ENCODE data around the gene CT47B1. TPM values are rescaled to one million over a fixed set of nuclear protein-coding genes. Genes with fewer than 3 reads are reported as not detected.
"Not testable (repeated sequence)": the region's sequence is repeated elsewhere in the genome, so short reads cannot be mapped to it uniquely, and the experiment has no call there.

The CT47B1 gene
- total RNA-seq = not detected

GRCh38 chrX:120875766-120876165 lies at the start of gene CT47B1:
CT47B1 (minus strand) TSS chrX:120875866; CDS start chrX:120875670, 196 bp downstream.
- H3K27ac ChIP-seq; H3K4me1 ChIP-seq; H3K27me3 ChIP-seq; H3K9me3 ChIP-seq; H3K4me3 ChIP-seq; DNase-seq (ENCODE audit: low spot score); H3K36me3 ChIP-seq: not testable (repeated sequence)

GRCh38 chrX:120874678-120875557 lies 748 bp downstream of the CT47B1 start:
- no peaks in the 10 kb centered on the region for H3K36me3 ChIP-seq

GRCh38 chrX:120857240-120857639 lies 18.4 kb downstream of the CT47B1 start:
- TF ChIP-seq CTCF (IDR thresholded peaks at IDR 0.05) = no peak

More at GRCh38 chrX:120874678-120875557, 748 bp downstream of the CT47B1 start:
- no peaks in the 10 kb centered on the region for H3K27me3 ChIP-seq
- TF ChIP-seq CTCF (IDR thresholded peaks at IDR 0.05) = no peak
- H3K4me1 ChIP-seq = no peaks in the 10 kb centered on the region
- H3K4me3 ChIP-seq = no peak overlapping the region
- no peak overlapping the region for H3K27ac ChIP-seq
- H3K9me3 ChIP-seq = no peaks in the 10 kb centered on the region
- no peak for DNase-seq (ENCODE audit: low spot score)

GRCh38 chrX:120840827-120841226 lies 34.8 kb downstream of the CT47B1 start:
- H3K27ac ChIP-seq = no peak overlapping the region
- no peak overlapping the region for H3K4me3 ChIP-seq
- no peak for TF ChIP-seq CTCF (IDR thresholded peaks at IDR 0.05)
- no peaks in the 10 kb centered on the region for H3K4me1 ChIP-seq
- H3K9me3 ChIP-seq = no peaks in the 10 kb centered on the region
- DNase-seq (ENCODE audit: low spot score) = no peak
- H3K27me3 ChIP-seq = no peaks in the 10 kb centered on the region
- H3K36me3 ChIP-seq = no peaks in the 10 kb centered on the region

More at GRCh38 chrX:120857240-120857639, 18.4 kb downstream of the CT47B1 start:
- H3K27me3 ChIP-seq = no peaks in the 10 kb centered on the region
- H3K4me1 ChIP-seq = no peaks in the 10 kb centered on the region
- DNase-seq (ENCODE audit: low spot score) = no peak
- H3K9me3 ChIP-seq = peaks cover 0 to 5% of the 10 kb centered on the region in 2 donors
- H3K27ac ChIP-seq = no peak overlapping the region
- no peaks in the 10 kb centered on the region for H3K36me3 ChIP-seq
- H3K4me3 ChIP-seq = no peak overlapping the region

- Histone ChIP-seq H3K36me3 (no peaks in the 10 kb centered on the region), H3K4me1 (no peaks in the 10 kb centered on the region), H3K9me3 (no peaks in the 10 kb centered on the region), H3K27me3 (no peaks in the 10 kb centered on the region), H3K27ac (no peak overlapping the region), H3K4me3 (no peak overlapping the region)
- DNase-seq (ENCODE audit: low spot score) = no peak
- TF ChIP-seq CTCF (IDR thresholded peaks at IDR 0.05) = no peak
These were observed 36.2 kb downstream of the CT47B1 start for GRCh38 chrX:120839491-120839890.

- not testable (repeated sequence) for H3K9me3 ChIP-seq, H3K36me3 ChIP-seq
These were observed 48.5 kb downstream of the CT47B1 start for GRCh38 chrX:120827213-120827612.

GRCh38 chrX:120825146-120825545 lies 50.5 kb downstream of the CT47B1 start:
- no peaks in the 10 kb centered on the region for H3K9me3 ChIP-seq
- DNase-seq (ENCODE audit: low spot score) = no peak
- no peaks in the 10 kb centered on the region for H3K36me3 ChIP-seq
- no peak overlapping the region for H3K27ac ChIP-seq
- H3K27me3 ChIP-seq = no peaks in the 10 kb centered on the region
- no peak overlapping the region for H3K4me3 ChIP-seq
- TF ChIP-seq CTCF (IDR thresholded peaks at IDR 0.05) = no peak
- no peaks in the 10 kb centered on the region for H3K4me1 ChIP-seq

More at GRCh38 chrX:120827213-120827612, 48.5 kb downstream of the CT47B1 start:
- not testable (repeated sequence) for H3K27me3 ChIP-seq; H3K4me3 ChIP-seq; H3K27ac ChIP-seq; DNase-seq (ENCODE audit: low spot score); H3K4me1 ChIP-seq
